ENCODE results near the gene RNF34.

RNF34 gene

GRCh38 chr12:121391619-121392324 lies 8.1 kb upstream of the RNF34 start:
- peak; percentile 43 for DNase-seq

DNA sequence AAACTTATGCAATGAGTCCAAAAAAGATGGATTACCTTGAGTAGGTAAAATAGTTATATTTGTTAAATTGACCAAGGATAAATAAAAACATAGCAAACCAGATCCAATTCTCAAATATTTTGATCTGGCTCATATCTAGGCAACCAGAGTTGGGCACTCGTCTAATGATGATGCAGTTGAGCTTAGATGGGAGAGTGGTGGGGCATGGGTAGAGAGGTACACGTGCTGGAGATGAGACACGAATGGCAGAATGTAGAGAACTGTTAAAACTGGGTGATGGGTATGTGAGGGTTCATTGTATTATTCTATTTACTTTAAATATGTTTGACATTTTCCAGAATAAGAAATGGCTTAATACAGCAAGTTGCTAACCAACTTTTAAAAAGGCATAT lies 7.6 kb upstream of the RNF34 start:
- no peak for DNase-seq

DNA sequence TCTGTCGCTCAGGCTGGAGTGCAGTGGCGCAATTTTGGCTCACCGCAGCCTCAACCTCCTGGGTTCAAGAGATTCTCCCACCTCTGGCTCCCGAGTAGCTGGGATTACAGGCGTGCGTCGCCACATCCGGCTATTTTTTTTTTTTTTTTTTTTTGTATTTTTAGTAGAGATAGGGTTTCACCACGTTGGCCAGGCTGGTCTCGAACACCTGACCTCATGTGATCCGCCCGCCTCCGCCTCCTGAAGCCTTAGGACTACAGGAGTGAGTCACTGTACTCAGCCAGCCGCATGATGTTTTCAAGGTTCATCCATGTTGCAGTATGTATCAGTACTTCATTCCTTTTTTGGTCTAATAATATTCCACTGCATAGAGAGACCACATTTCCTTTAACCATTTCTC lies 2.4 kb upstream of the RNF34 start:
- DNase-seq: no peak

- no peak for DNase-seq
Measured at GRCh38 chr12:121398355-121398754, 1.6 kb upstream of the RNF34 start.

GRCh38 chr12:121400332-121401139 lies 618 bp downstream of the RNF34 start:
- DNase-seq: peak; percentile 28

- no peak for DNase-seq
Measured at GRCh38 chr12:121403721-121404120, 3.8 kb downstream of the RNF34 start.

- peak; percentile 75 for DNase-seq
Measured at GRCh38 chr12:121404734-121405133, 4.8 kb downstream of the RNF34 start.

DNA sequence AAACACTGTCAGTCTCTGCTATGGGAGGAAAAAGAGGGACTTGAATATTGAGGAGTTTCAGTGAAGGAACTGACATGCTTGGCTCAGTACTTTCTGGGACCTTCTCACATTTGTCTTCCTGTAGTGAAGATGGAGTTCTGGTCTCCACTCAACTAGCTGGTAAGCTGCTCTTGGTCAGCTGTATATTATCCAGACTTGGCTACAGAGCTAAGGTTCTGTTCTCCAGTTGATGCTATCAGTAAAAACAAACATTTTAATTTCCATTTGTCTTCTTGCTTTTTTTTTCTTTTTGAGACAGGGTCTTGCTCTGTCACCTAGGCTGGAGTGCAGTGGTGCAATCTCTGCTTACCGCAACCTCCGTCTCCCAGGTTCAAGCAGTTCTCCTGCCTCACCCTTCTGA lies 5.3 kb downstream of the RNF34 start:
- no peak for DNase-seq

GRCh38 chr12:121413917-121414316 lies 14.0 kb downstream of the RNF34 start:
- DNase-seq: no peak

GRCh38 chr12:121417847-121418246 lies 17.9 kb downstream of the RNF34 start:
- no peak for DNase-seq

DNA sequence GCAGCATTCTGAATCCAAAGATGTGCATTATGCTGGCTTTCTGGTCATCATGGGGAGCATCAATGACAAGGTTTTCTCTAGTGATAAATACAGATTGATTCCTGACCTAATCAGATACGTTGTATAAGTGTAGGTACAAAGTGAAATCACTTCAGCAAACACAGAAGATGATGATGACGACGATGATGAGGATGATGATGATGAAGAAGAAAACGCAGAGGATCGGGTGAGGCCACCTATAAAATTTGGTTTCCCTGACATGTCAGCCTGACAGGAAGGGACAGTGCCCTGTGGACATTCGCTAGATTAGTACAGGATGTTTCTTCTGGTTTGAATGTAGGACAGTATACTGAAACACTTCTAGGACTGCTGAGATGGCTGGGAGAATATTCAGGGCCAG lies 20.2 kb downstream of the RNF34 start:
- no peak for DNase-seq

DNA sequence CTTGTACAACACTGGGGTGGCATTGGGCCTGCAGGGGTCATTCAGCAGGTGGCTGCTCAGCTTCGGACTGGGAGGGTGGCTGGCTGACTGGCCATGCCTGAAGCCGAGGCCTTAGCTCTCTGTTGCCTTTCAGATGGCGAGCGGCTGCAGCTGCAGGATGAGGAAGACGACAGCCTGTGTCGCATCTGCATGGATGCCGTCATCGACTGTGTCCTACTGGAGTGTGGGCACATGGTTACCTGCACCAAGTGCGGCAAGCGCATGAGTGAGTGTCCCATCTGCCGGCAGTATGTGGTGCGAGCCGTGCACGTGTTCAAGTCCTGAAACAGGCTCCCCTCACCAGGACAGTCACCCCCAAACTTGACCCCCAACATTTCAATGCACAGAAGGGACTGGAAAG lies 23.3 kb downstream of the RNF34 start:
- DNase-seq: no peak

DNA sequence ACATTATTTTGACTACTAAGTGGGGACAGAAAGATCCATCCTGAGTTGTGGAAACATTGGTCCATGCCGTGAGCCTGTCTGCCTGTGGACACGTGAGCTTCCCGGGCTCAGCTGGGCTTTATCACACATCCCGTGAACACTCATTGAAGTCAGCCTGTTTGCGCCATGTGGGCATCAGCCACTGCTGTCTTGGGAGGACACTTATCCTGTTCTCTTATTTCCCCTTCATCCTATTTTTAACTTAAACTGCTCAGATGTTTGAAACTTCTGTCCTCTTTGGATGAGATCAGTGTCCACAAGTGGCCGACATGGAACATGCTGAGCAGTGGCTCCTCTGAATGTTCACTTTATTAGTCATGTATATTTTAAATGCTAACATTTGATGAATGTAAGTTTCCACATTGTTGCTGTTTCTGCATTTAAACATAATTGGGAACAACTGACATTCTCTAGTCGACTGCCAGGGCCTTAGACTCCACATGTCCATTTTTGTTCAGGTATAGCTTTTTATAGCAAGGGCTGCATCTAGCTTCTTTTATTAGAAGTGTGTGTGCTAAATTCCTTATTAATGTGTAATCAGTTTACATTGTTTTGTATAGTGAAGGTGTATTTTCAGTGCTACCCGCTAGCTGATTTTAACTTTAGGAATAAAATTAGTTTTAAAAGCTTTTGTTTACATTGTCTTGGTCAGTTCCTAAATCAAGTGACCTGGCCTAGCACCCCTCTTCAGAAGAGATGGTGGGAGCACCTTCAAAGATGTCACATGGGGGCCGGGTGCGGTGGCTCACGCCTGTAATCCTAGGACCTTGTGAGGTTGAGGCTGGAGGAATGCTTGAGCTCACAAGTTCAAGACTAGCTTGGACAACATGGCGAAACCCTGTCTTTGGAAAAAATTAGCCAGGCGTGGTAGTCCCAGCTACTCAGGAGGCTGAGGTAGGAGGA lies 24.0 kb downstream of the RNF34 start:
- no peak for DNase-seq

DNA sequence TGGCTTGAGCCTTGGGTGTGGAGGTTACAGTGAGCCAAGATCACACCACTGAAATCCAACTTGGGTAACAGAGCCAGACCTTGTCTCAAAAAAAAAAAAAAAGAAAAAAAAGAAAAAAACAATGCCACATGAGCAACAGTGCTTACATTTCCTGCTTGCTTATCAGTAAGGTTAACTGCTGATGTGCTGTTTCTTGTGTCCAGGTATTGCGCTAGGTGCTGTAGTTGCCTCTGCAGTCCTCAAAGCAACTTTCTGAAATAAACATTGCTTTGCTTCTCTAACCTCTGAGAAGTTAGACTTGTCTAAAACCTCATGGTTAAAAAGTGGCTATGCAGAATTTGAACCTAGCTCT lies 24.7 kb downstream of the RNF34 start:
- DNase-seq: no peak

DNA sequence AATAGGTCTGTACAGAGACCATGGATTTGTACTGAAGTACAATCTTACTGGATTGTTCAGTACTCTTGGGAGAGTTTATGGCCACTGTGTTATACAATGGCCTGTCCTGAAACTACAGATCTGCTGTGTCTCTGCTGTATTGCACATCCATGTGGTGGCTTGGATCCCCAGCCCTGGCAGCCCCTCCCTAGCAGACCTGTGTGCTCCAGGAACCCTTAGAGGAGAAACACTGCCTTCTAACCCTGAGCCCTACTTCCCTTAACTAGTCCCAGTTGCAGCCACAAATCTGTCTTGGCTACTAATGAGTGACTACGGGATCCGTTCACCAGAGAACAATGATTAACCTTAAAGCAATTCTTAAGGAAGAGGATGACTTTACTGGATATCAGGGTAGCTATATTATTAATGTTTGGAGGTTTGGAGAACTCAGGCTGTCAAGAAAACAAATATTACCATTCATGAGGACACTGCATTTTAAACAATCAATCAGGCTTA lies 27.7 kb downstream of the RNF34 start:
- DNase-seq: no peak

DNA sequence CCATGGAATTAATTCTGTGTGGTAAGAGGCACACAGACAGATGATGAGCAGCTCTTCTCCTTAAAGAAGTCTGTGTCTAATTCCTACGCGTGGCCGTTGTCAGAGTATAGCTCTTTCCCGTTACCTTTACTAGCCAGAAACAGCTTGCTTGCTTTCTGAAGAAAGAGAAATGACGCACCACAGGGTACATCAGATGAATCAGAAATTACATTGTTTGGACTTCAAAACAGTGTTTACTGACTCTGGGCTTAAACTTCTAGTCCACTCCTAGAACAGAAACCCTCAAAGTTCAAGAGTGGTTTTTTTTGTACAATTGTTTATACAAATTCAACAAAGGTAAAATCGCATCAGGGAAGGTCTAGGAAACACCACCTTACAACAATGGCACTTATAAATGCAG lies 29.0 kb downstream of the RNF34 start:
- DNase-seq: no peak

DNA sequence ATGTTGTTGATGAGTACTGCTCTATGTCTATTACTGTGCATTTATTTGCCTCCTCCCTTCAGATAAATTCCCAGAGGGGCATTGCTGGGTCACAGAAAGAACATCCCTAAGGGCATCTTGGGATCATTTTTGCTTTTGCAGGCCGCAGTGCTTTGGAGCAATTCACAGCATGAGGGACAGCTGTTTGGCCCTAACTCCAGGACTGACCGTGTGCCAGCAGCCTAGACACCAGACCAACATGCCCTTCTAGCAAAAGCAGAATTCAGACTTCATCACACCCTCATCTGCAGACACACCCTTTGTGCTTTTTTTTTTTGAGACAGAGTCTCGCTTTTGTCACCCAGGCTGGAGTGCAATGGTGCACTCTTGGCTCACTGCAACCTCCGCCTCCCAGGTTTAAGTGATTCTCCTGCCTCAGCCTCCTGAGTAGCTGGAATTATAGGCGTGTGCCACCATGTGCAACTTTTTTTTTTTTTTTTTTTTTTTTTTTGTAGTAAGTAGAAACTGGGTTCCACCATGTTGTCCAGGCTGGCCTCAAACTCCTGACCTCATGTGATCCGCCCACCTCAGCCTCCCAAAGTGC lies 31.0 kb downstream of the RNF34 start:
- DNase-seq: no peak

GRCh38 chr12:121432740-121433480 lies 33.0 kb downstream of the RNF34 start:
- DNase-seq: no peak

DNA sequence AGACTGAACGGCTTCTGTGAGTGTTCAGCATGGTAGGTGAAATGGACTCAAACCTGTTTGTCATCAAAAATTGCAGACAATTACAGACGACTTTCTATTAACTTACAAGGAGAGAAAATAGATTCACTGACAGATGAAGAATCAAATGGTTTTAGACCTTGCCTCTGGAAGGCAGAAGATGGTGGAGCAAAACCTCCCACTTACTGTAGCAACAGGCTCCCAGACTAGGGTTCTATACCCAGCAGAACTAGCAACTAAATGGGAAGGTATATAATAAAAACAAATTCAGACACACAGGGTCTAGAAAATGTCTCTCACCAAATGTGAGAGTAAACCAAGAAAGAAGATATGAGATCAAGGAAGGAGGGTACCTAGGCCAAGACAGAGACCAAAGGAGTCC lies 36.8 kb downstream of the RNF34 start:
- DNase-seq: no peak

DNA sequence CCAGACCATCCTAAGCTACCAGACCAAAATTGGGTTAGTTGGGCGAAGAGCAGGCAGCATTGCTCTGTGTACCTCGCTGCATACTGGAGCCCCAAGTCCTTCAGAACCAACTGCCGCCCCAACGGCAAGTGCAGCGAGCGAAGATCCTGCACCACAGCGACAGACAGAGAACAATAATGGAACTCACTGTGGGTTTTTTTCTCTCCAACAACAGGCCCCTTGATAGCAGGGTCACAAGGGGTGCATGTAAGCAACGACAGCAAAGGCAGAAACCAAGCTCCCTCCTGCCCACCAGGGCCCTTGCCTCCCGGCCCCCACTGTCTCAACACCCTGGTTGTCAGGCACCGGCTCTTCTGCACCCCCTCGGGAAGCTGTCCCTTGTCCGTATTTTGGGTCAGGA lies 39.0 kb downstream of the RNF34 start:
- DNase-seq: no peak

DNA sequence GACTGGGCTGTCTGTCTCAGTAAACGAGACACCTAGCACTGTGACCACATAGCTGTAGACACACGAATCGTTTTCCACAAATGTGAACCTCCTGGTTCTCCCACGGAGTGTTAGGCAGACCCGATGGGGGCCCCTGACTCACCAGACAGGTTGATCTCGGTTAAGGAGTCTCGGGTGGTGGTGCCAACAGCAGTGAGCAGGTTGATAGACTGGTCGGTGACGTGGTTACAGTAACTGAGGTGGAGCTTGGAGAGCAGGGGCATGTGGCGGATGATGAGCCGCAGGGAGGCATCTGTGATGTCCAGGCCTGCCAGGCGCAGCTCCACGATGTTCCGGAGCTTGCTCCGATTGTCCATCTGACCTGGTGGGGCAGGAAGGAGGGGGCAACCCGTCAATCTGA lies 39.8 kb downstream of the RNF34 start:
- no peak for DNase-seq

- DNase-seq: no peak
Measured at GRCh38 chr12:121440768-121441167, 40.9 kb downstream of the RNF34 start.
